HepG2 (cell line): ENCODE results near the gene CYP2A7. TPM values are rescaled to one million over a fixed set of nuclear protein-coding genes. Genes with fewer than 3 reads are reported as not detected.

Experiments used
- ISL2 ChIP-seq: sonication (generic); formaldehyde crosslinking; IDR thresholded peaks from 2 replicates; pipeline ENCODE4 v1.5.0; 2020; ENCODE audit warnings: missing genetic modification reagents
- MAFG ChIP-seq: sonication (generic); formaldehyde crosslinking; IDR thresholded peaks from 2 replicates; pipeline ENCODE4 v1.5.1; 2020; ENCODE audit warnings: mild to moderate bottlenecking, missing genetic modification reagents
- MED13 ChIP-seq: sonication (generic); formaldehyde crosslinking; IDR thresholded peaks from 2 replicates; pipeline ENCODE4 v1.5.0; 2020; ENCODE audit warnings: missing genetic modification reagents
- MTF1 ChIP-seq: sonication (generic); formaldehyde crosslinking; IDR thresholded peaks from 2 replicates; pipeline ENCODE4 v1.5.0; 2020; ENCODE audit warnings: missing genetic modification reagents
- NCOA5 ChIP-seq: sonication (generic); formaldehyde crosslinking; IDR thresholded peaks from 2 replicates; pipeline ENCODE4 v1.4.0; 2020; ENCODE audit warnings: missing genetic modification reagents
- RNF2 ChIP-seq: fragments of 450-650 bp; conservative IDR thresholded peaks from 2 replicates; pipeline ENCODE4 v1.6.1; 2016; ENCODE audit warnings: low read depth
- SMAD9 ChIP-seq: sonication (generic); formaldehyde crosslinking; IDR thresholded peaks from 2 replicates; pipeline ENCODE4 v1.5.1; 2020; ENCODE audit warnings: mild to moderate bottlenecking, missing genetic modification reagents
- SNRNP70 ChIP-seq: fragments of 200-400 bp; formaldehyde crosslinking; IDR thresholded peaks from 2 replicates; pipeline ENCODE4 v1.6.1; 2017; ENCODE audit warnings: mild to moderate bottlenecking, low read depth, low read length, moderate library complexity
- ZNF33B ChIP-seq: sonication (generic); formaldehyde crosslinking; IDR thresholded peaks from 2 replicates; pipeline ENCODE4 v1.5.1; 2020; ENCODE audit warnings: mild to moderate bottlenecking, missing genetic modification reagents
- ZNF441 ChIP-seq: sonication (generic); formaldehyde crosslinking; IDR thresholded peaks from 2 replicates; pipeline ENCODE4 v1.7.0; 2021; ENCODE audit warnings: missing genetic modification reagents, borderline replicate concordance
- ZNF75D ChIP-seq: sonication (generic); formaldehyde crosslinking; IDR thresholded peaks from 2 replicates; pipeline ENCODE4 v1.8.1; 2023; ENCODE audit warnings: missing genetic modification reagents, mild to moderate bottlenecking, borderline replicate concordance
- ZNF891 ChIP-seq: sonication (generic); formaldehyde crosslinking; IDR thresholded peaks from 2 replicates; pipeline ENCODE4 v1.5.0; 2020; ENCODE audit warnings: mild to moderate bottlenecking, missing genetic modification reagents
- polyA plus RNA-seq, 8 experiments: library from polyadenylated mRNA; depleted of rRNA in 3 of 8; stranded (reverse) in 7 of 8; unstranded in 1 of 8; fragments of >200 nt; fragmentation: Illumina TruSeq in 4 of 8; extraction: Trizol in 4 of 8; gene quantifications; 2 replicates each; pipeline versions ENCODE4 v1.2.1 to v1.2.3, GENCODE V29; 2011 to 2016; ENCODE audit warnings: low read depth in 4 of 8, missing spikeins in 1 of 8, mixed read lengths in 1 of 8; ENCODE audit not compliant: insufficient read depth in 1 of 8
- total RNA-seq, 5 experiments: library from RNA; depleted of rRNA; stranded (reverse); fragments of >200 nt; fragmentation: Illumina TruSeq; extraction: Trizol; gene quantifications; 2 replicates each; pipeline ENCODE4 v1.2.3, GENCODE V29; 2016; ENCODE audit warnings: low read depth in 1 of 5
- TF ChIP-seq, protein P1 (sequence below): sonication (generic); formaldehyde crosslinking; conservative IDR thresholded peaks from 2 replicates; pipeline ENCODE4 v1.5.0; 2020; ENCODE audit warnings: missing genetic modification reagents
- TF ChIP-seq, protein P2 (sequence below): sonication (generic); formaldehyde crosslinking; IDR thresholded peaks from 2 replicates; pipeline ENCODE4 v1.8.0; 2022; ENCODE audit warnings: missing genetic modification reagents, low read depth, mild to moderate bottlenecking, borderline replicate concordance
- TF ChIP-seq, protein P3 (sequence below): sonication (generic); formaldehyde crosslinking; conservative IDR thresholded peaks from 2 replicates; pipeline ENCODE4 v1.8.0; 2022; ENCODE audit warnings: missing genetic modification reagents
- TF ChIP-seq, protein P4 (sequence below): sonication (generic); formaldehyde crosslinking; conservative IDR thresholded peaks from 2 replicates; pipeline ENCODE4 v1.8.0; 2022; ENCODE audit warnings: low read depth, missing genetic modification reagents
- TF ChIP-seq, protein P5 (sequence below): sonication (generic); formaldehyde crosslinking; IDR thresholded peaks from 2 replicates; pipeline ENCODE4 v1.5.1; 2020; ENCODE audit warnings: mild to moderate bottlenecking, missing genetic modification reagents, moderate library complexity
- TF ChIP-seq, protein P6 (sequence below): sonication (generic); formaldehyde crosslinking; IDR thresholded peaks from 2 replicates; pipeline ENCODE4 v1.5.1; 2020; ENCODE audit warnings: missing genetic modification reagents, mild to moderate bottlenecking, borderline replicate concordance

The CYP2A7 gene
- total and polyA plus RNA-seq, 2 of the 13 experiments (the other 11 are each of a cell fraction or from before 2014, with no cell fraction given): not detected

DNA sequence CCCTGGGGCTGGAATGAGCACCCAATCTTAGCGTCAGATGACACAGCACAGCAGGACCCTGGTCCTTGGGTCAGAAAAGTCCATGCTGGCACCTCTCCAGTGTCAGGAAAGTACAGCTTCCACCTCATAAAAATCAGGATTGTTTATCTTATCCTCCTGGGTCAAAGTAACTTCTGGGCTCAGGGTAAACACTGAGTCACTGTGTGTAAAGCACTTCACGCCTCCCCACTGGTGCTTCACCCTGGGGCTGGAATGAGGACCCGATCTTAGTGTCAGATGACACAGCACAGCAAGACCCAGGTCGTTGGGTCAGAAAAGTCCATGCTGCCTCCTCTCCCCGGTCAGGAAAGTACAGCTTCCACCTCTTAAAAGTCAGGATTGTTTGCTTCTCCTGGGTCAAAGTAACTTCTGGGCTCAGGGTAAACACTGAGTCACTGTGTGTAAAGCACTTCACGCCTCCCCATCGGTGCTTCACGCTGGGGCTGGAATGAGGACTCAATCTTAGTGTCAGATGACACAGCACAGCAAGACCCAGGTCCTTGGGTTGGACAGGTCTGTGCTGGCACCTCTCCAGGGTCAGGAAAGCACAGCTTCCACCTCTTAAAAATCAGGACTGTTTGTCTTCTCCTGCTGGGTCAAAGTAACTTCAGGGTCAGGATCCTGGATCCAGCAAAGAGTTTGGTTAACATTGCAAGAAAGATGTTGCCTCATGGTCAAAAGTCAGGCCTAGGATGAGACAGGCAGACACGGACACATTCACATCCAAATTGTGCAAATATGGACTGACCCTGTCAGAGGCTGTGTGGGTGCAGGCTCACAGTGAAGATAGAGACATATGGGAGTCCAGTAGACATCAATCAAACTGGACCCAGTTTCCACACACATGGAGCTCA lies 39.2 kb upstream of the CYP2A7 start (continued):
- TF ChIP-seq, protein P1, sequence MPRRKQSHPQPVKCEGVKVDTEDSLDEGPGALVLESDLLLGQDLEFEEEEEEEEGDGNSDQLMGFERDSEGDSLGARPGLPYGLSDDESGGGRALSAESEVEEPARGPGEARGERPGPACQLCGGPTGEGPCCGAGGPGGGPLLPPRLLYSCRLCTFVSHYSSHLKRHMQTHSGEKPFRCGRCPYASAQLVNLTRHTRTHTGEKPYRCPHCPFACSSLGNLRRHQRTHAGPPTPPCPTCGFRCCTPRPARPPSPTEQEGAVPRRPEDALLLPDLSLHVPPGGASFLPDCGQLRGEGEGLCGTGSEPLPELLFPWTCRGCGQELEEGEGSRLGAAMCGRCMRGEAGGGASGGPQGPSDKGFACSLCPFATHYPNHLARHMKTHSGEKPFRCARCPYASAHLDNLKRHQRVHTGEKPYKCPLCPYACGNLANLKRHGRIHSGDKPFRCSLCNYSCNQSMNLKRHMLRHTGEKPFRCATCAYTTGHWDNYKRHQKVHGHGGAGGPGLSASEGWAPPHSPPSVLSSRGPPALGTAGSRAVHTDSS (CRISPR knock-in tag): 0 out of 2 replicates have a peak, but pooled peaks have one; percentile 43
- no peak for TF ChIP-seq ZNF891 (CRISPR knock-in tag)
- TF ChIP-seq MTF1 (CRISPR knock-in tag): no peak
- peak; percentile 84; the same call in 1 of the 2 replicates for TF ChIP-seq RNF2
- TF ChIP-seq, protein P2, sequence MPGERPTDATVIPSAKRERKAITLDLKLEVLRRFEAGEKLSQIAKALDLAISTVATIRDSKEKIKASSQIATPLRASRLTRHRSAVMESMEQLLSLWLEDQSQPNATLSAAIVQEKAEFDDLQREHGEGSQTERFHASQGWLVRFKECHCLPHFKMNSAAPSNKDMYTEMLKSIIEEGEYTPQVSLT: no peak
- no peak for TF ChIP-seq ZNF441
- TF ChIP-seq SNRNP70: no peak
- TF ChIP-seq ZNF33B (CRISPR knock-in tag): no peak
- TF ChIP-seq, protein P3, sequence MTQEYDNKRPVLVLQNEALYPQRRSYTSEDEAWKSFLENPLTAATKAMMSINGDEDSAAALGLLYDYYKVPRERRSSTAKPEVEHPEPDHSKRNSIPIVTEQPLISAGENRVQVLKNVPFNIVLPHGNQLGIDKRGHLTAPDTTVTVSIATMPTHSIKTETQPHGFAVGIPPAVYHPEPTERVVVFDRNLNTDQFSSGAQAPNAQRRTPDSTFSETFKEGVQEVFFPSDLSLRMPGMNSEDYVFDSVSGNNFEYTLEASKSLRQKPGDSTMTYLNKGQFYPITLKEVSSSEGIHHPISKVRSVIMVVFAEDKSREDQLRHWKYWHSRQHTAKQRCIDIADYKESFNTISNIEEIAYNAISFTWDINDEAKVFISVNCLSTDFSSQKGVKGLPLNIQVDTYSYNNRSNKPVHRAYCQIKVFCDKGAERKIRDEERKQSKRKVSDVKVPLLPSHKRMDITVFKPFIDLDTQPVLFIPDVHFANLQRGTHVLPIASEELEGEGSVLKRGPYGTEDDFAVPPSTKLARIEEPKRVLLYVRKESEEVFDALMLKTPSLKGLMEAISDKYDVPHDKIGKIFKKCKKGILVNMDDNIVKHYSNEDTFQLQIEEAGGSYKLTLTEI (CRISPR knock-in tag): no peak
- TF ChIP-seq, protein P4, sequence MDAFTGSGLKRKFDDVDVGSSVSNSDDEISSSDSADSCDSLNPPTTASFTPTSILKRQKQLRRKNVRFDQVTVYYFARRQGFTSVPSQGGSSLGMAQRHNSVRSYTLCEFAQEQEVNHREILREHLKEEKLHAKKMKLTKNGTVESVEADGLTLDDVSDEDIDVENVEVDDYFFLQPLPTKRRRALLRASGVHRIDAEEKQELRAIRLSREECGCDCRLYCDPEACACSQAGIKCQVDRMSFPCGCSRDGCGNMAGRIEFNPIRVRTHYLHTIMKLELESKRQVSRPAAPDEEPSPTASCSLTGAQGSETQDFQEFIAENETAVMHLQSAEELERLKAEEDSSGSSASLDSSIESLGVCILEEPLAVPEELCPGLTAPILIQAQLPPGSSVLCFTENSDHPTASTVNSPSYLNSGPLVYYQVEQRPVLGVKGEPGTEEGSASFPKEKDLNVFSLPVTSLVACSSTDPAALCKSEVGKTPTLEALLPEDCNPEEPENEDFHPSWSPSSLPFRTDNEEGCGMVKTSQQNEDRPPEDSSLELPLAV (CRISPR knock-in tag): no peak
- no peak for TF ChIP-seq SMAD9 (CRISPR knock-in tag)
- TF ChIP-seq ZNF75D: no peak
- TF ChIP-seq, protein P5, sequence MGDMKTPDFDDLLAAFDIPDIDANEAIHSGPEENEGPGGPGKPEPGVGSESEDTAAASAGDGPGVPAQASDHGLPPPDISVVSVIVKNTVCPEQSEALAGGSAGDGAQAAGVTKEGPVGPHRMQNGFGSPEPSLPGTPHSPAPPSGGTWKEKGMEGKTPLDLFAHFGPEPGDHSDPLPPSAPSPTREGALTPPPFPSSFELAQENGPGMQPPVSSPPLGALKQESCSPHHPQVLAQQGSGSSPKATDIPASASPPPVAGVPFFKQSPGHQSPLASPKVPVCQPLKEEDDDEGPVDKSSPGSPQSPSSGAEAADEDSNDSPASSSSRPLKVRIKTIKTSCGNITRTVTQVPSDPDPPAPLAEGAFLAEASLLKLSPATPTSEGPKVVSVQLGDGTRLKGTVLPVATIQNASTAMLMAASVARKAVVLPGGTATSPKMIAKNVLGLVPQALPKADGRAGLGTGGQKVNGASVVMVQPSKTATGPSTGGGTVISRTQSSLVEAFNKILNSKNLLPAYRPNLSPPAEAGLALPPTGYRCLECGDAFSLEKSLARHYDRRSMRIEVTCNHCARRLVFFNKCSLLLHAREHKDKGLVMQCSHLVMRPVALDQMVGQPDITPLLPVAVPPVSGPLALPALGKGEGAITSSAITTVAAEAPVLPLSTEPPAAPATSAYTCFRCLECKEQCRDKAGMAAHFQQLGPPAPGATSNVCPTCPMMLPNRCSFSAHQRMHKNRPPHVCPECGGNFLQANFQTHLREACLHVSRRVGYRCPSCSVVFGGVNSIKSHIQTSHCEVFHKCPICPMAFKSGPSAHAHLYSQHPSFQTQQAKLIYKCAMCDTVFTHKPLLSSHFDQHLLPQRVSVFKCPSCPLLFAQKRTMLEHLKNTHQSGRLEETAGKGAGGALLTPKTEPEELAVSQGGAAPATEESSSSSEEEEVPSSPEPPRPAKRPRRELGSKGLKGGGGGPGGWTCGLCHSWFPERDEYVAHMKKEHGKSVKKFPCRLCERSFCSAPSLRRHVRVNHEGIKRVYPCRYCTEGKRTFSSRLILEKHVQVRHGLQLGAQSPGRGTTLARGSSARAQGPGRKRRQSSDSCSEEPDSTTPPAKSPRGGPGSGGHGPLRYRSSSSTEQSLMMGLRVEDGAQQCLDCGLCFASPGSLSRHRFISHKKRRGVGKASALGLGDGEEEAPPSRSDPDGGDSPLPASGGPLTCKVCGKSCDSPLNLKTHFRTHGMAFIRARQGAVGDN: no peak; the same call in 1 of the 2 replicates
- TF ChIP-seq ISL2 (CRISPR knock-in tag): no peak; the same call in 1 of the 2 replicates
- TF ChIP-seq, protein P6, sequence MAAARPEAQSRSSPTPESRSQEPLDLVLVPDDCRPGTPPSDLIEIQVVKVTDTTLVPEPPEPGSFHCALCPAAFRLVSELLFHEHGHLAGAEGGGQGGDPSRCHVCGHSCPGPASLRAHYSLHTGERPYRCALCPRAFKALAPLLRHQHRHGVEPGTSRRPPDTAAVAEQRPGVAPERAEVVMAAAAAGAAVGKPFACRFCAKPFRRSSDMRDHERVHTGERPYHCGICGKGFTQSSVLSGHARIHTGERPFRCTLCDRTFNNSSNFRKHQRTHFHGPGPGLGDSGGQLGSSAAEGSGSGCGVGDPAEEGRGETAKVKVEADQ: no peak
- no peak for TF ChIP-seq NCOA5 (CRISPR knock-in tag)
- TF ChIP-seq MED13: no peak
- TF ChIP-seq MAFG: peak; percentile 87
